ENCODE results near the gene CHN1. TPM values are rescaled to one million over a fixed set of nuclear protein-coding genes. Genes with fewer than 3 reads are reported as not detected.

The CHN1 gene
- total RNA-seq, 2 donors from 2014 or later = 2.9 to 3.3 TPM

DNA sequence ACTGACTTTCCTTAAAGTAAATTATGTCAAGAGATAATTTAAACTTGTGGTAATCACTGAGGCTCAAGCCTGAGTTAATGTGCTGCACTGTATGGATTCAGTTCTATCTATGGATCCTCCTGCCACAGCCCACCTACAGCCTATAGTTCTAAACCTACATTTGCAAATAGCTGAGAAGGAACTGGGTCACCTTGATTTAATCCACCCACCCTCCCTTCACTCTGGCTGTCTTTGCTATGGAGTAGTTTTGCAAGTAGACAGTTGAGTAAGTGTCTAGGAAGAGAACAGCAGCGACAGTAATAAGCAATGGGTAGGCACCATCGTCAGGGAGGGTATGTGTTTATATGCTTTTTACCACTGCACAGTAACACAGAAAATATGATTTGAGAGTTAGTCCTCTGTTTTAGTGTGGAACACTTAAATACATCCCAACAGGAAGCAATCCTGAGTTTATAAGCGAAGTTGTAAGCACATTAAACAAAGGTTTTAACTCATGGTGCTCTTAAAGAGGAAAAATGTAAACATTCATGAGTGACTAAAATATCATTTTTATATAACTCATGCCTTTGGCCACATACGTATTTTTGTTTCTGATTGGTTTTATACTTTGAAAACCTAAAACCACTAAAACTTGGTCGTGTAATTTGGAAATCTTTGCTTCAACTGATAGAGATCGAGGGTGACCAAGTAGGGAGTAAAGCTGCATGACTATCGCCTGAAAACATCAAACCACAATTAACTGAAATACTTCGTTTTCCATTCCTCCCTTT, 204.6 kb downstream of the CHN1 start:
- ATAC-seq = no peak
- no peaks in the 10 kb centered on the region for H3K9me3 Mint-ChIP-seq
- DNase-seq (ENCODE audit: low spot score in 2 of 2) = no peak
- no peak overlapping the region for H3K27ac Mint-ChIP-seq
- no peaks in the 10 kb centered on the region for H3K36me3 Mint-ChIP-seq

DNA sequence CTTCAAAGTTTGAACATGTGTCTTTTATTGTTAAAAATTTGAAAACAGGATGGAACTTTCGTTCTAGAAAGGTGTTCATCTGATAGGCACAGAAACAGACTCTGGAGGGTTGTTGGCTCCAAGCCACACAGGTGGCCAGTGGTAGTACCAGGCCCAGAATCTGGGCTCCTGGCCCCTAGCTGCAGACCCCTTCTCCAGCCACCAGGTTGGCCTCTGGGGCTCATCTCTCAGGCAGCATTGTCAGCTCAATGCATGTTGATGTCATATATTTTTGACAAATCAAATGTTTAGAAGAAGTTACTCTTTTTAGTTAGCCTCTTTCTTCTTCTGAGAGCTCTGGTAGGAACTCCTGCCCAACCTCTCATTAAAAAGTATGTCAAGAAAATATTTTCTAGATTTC, 206.4 kb downstream of the CHN1 start:
- ATAC-seq = no peak
- H3K9me3 Mint-ChIP-seq = no peaks in the 10 kb centered on the region
- no peak overlapping the region for H3K27ac Mint-ChIP-seq
- DNase-seq (ENCODE audit: low spot score in 2 of 2) = no peak
- no peaks in the 10 kb centered on the region for H3K36me3 Mint-ChIP-seq

DNA sequence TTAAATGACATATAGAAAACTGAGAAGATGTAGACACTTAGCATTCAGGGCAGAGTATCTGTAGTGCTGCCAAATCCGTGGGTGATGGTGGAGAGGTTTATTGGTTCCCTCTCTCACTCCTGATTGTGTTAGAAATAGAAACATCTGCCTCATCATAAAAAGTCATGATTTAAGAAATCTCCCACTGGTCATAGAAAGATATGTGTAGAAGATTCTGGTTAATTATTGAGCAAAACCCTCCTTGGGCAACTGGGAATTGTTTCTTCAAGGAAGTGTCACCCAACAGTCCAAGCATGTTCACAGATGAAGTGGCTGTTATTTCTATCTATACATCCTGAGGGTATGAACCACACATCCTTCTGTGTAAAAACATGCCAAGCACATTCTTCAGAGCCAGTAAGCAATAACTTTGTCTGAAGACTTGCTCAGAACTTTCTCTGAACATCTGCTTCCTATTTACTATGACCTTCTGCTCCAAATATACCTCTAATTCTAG, 207.4 kb downstream of the CHN1 start:
- no peak for DNase-seq (ENCODE audit: low spot score in 2 of 2)
- no peaks in the 10 kb centered on the region for H3K9me3 Mint-ChIP-seq
- H3K36me3 Mint-ChIP-seq = no peaks in the 10 kb centered on the region
- ATAC-seq = no peak
- no peak overlapping the region for H3K27ac Mint-ChIP-seq

DNA sequence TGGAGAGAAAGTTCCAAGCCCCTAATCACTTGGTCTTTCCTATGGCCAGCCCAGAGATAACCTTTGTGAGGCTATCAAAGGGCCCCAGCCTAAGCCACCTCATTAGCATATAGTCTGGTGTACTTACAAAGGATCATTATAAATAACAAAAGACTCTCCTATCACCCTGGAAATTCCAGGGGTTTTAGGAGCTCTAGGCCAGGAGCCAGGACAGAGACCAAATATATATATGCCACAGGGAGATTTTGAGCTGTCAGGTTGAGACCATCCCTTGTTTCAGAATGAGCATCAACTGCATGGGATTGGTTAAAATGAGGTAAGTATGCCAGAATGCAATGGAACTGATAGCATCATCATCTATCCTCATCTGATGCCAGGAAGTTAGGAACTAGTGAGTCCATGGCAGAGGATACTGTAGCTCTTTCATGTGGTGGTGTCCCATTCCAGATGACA, 208.8 kb downstream of the CHN1 start:
- DNase-seq (ENCODE audit: low spot score in 2 of 2) (no peak), ATAC-seq (peak; percentile 42 to 69)
- Mint-ChIP-seq H3K27ac (peak overlapping the region; percentile 84 to 93), H3K36me3 (no peaks in the 10 kb centered on the region), H3K9me3 (no peaks in the 10 kb centered on the region)

DNA sequence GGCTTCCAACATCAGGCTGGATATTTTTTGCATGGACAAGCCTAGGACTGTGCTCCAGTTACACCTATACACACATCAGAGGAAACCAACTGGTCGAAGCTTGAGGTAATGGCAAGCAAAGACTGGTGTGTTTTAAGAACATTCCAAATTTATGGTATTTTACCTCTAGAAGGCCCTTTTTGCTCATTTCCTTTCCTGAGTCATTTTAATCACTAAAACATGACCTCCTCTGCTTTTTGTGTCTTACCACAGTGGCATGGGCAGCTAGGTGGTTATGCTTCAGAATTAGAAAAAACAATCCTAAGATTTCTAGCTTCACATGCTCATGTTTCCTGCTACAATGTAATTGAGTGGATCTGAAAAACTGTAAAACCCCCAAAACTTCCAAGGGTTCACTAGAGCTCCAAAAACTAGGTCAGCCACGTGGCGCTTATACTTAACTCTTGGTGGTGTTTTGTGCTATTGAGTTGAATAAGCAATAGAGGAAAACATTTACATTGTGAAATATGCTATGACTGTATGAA, 210.3 kb downstream of the CHN1 start:
- DNase-seq (ENCODE audit: low spot score in 2 of 2) (peak in 1 of 2 donors; percentile 24), ATAC-seq (peak; percentile 58 to 85)
- H3K9me3 Mint-ChIP-seq = no peaks in the 10 kb centered on the region
- H3K36me3 Mint-ChIP-seq = no peaks in the 10 kb centered on the region
- peak overlapping the region; percentile 78 to 91 for H3K27ac Mint-ChIP-seq

DNA sequence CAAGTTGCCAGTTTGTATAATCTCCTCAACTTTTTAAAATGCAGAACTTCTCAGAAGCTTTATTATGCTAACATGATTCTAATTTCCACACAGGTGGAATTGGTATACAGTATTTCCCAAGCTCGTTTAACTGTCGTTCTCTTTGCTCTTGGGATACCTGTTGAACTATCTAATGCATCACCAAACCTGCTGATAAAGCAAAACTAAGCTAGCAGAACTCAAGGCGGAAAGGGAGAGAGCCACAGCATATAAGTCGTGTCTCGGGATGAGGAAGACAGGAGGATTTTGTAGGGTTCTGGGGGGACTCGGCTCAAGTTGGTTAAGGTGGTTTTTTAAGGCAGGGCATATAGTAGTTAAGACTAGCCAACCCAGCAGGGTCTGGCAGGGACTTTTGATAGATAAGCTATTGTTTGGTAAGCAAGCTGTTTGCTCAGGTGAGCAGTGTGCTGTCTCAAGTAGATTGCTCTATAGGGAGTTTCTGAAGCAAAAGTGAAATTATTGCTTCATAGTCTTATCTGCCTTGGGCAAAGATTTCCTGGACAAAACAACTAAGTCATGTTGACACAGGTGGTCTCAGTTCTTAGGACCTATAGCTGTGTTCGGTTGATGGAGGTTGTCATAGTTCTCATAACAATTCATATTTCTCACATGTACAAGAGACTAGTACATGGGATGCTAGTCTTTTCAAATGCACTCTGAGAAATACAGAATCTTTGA, 212.7 kb downstream of the CHN1 start:
- Mint-ChIP-seq H3K9me3 (no peaks in the 10 kb centered on the region), H3K27ac (no peak overlapping the region), H3K36me3 (no peaks in the 10 kb centered on the region)
- DNase-seq (ENCODE audit: low spot score in 2 of 2) (no peak), ATAC-seq (no peak)

DNA sequence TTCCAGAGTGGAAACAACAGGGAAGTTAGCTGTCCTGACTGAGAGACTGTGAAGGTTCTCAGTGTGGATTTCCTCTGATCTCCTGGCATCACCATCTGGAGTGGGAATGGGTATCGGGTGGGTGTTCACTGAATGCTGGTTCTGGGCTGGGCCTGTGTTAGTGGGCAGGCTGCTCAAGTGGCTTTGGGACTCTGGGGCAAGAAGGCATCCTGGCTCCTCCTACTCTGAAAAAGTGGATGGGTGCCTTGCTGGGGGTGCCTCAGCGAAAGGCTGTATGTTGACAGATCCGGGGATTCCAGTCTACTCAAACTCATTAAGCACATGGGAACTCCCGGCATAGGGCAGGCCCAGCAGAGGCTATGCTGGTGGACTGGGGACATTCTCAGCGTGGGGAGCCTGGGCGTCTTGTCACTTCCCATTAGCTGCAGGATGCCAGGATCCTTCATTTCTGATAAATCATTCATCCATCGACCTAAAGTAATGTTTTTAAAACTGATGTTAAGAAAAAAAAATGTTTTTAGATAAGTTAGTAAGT, 213.4 kb downstream of the CHN1 start:
- H3K27ac Mint-ChIP-seq = no peak overlapping the region
- no peaks in the 10 kb centered on the region for H3K9me3 Mint-ChIP-seq

DNA sequence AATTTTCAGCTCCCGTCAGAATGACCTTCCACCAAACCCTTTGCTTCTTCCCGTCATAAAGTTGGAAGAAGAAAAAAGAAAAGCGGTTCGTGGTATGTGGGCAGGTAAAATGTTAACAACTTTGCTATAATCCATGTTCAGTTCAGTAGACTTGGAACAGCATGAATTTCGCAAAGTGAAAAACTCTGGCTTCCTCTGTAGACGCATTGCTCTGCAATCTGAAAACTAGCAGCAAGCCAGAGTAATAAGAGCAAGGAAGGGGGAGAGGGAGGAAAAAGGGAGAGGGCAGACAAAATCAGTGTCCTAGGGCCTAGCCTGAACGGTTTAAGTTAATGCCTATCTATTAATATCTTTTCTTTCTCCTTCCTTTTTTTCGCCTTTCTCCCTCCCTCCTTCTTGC, 214.2 kb downstream of the CHN1 start:
- no peaks in the 10 kb centered on the region for H3K9me3 Mint-ChIP-seq
- ATAC-seq = no peak
- DNase-seq (ENCODE audit: low spot score in 2 of 2) = no peak
- no peak overlapping the region for H3K27ac Mint-ChIP-seq
- H3K36me3 Mint-ChIP-seq = no peaks in the 10 kb centered on the region

More for the DNA sequence above, 213.4 kb downstream of the CHN1 start:
- no peak for DNase-seq (ENCODE audit: low spot score in 2 of 2)
- no peak for ATAC-seq
- no peaks in the 10 kb centered on the region for H3K36me3 Mint-ChIP-seq

DNA sequence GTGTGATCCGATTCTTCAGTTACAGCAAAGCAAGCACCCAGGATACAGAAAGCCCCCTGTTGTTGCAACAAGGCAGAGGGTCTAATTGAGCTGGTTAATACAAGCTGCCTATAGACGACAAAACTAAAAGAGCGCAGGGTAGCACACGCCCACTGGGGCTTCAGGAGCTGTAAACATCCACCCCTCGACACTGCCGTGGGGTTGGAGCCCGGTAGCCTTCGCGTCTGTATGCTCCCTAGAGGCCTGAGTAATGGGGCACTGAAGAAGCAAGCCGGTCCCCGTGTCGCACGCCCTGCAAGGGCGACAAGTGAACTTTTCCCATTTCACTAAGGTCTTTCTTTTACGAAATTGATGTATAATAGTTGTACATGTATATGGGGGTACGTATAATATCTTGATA, 216.2 kb downstream of the CHN1 start:
- DNase-seq (ENCODE audit: low spot score in 2 of 2) (no peak), ATAC-seq (no peak)
- H3K9me3 Mint-ChIP-seq = no peaks in the 10 kb centered on the region
- no peaks in the 10 kb centered on the region for H3K36me3 Mint-ChIP-seq
- H3K27ac Mint-ChIP-seq = peak overlapping the region in 1 of 2 donors; percentile 68

DNA sequence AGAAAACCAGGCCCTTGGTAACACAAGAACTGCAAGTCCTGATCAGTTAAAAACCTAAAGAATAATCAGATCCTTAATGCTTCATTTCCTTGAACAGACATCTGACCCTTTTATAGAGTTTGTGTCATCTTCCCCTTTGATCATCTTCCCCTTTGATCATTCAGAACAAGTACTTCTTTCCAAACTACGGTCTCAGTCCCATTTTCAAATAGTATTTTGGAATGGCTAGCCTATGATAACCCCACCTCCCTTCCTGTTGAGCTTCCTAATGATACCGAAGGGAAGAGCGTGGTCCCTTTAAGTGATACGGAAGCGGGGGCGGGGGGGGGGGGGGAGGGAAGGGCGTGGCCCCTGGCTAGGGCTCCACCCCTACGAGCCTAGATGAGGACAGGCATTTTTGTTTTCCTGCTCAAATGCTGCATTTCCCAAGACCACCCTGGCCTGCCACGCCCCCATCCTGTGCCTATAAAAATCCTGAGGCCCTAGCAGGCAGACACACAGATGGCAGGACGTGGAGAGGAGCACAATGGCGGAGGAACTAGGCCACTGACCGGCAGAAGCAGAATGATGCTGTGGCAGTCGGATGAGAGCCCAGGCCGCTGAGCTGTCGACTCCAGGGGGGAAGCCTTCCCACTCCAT, 216.8 kb downstream of the CHN1 start:
- Mint-ChIP-seq H3K9me3 (no peaks in the 10 kb centered on the region), H3K27ac (peak overlapping the region; percentile 68 to 93), H3K36me3 (no peaks in the 10 kb centered on the region)
- ATAC-seq = peak; percentile 53 to 66
- DNase-seq (ENCODE audit: low spot score in 2 of 2) = no peak

DNA sequence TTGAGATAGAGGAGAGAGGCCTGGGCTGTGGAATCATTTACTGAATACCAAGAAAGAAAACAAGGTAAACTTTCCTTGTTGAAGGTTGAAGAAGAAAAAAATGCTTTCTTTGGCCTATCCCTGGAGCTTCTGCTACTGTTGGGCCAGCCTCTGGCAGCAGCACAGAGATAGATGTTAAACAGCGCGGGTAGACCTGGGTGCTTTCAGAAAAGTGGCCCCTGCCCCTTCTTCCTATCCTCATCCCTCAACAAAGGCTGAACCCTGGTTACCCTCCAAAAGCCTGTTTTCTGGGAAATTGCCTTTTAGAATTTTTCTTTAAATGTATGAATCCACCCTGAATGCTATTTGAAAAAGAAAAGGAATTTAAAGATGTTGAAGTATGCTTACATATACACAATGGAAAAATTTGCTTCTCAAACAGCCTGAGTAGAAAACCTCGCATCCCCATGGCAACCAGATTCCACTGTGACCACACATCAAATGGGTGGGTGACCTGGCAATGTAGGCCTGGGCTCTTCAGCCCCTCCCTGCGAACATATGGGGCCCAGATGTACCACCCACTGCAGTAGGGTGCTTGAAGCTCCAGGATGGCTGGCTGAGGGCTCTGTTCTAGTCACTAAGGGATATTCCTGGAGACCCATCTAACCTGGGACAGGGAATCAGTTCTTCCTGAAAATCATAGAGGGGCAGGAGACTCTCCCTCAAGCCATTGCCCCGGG, 217.5 kb downstream of the CHN1 start:
- H3K36me3 Mint-ChIP-seq = no peaks in the 10 kb centered on the region
- H3K9me3 Mint-ChIP-seq = no peaks in the 10 kb centered on the region
- DNase-seq (ENCODE audit: low spot score in 2 of 2) = no peak
- ATAC-seq = peak; percentile 65 to 71
- H3K27ac Mint-ChIP-seq = peak overlapping the region; percentile 68 to 93

DNA sequence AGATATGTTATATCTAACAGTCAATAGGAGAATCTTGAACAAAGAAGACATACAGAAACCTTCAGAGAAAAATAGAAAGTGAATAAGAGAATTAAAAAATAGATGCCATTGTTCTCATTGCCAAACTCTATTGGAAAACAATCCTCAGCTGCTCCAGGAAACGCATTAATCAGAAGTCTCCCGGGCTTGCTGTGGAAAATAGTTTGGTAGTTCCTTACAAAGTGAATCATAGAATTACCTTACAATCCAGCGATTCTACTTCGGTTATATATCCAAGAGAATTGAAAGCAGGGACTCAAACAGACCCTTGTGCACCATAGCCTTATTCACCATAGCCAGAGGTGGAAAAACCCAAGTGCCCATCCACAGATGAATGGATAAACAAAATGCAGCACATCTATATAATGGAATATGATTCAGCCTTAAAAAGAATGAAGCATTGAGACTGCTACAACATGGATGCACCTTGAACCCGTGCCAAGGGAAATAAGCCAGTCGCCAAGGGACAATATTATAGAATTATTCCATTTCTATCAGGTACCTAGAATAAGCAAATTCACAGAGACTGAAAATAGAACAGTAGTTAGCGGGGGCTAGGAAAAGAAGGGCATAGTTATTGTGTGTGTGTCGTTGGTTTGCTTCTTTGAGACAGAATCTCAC, 219.0 kb downstream of the CHN1 start:
- H3K9me3 Mint-ChIP-seq = no peaks in the 10 kb centered on the region
- ATAC-seq (no peak), DNase-seq (ENCODE audit: low spot score in 2 of 2) (no peak)
- no peak overlapping the region for H3K27ac Mint-ChIP-seq
- no peaks in the 10 kb centered on the region for H3K36me3 Mint-ChIP-seq

DNA sequence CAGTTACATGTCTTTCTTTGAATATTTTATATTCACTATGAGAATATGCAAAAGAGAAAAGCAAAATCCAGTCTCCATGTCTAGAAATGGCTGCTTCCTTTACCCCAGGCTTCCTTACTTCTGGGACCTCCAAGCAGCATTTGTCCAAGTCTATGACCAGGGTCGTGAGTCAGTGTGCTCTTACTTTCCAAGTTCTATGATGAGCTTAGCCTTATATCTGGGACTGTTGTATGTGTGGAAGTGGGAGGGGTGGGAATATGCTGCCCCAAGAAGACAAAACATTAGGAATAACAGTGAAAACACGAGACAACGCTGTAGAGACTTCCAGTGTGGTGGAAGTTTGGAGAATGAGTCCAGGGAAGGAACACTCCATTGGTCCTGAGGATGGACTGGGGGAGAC, 219.7 kb downstream of the CHN1 start:
- no peaks in the 10 kb centered on the region for H3K36me3 Mint-ChIP-seq
- no peak overlapping the region for H3K27ac Mint-ChIP-seq
- no peak for ATAC-seq
- no peaks in the 10 kb centered on the region for H3K9me3 Mint-ChIP-seq
- no peak for DNase-seq (ENCODE audit: low spot score in 2 of 2)

DNA sequence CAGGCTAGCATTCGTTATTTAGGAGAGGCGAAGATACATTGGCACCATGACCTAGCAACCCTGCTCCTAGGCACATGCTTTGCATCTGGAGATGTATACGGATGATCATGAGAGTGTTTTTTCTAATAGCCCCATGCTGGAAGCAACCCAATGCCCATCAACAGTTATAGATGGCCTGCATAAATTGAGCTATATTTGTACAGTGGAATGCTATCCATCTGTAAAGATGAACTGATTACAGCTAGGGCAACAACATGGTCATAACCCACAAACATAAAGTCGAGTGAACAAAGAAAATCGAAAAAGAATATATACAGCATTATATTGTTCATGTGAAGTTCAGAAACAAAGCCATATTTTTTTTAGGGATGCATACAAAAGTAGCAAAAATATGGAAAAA, 220.3 kb downstream of the CHN1 start:
- no peak for ATAC-seq
- DNase-seq (ENCODE audit: low spot score in 2 of 2) = no peak
- Mint-ChIP-seq H3K27ac (no peak overlapping the region), H3K36me3 (no peaks in the 10 kb centered on the region), H3K9me3 (no peaks in the 10 kb centered on the region)

DNA sequence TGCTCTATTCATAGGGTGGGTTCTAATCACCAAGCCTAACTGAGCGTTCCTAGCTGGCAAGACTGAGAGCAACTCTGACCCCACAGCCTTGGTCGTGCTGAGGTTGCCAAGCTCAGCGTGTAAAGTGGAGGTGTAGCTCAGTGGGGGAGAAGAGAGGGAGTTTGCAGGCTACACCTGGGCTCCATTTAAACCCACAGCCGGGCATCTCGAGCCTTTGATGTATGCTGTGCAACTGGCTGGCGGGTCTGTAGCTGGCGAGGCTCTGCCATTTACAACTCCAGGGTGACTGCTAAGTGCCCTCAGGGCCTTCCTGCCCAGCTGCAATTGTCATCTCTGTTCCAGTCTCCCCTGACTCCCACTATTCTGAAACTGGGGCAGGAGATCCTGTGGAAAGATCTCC, 220.9 kb downstream of the CHN1 start:
- Mint-ChIP-seq H3K36me3 (no peaks in the 10 kb centered on the region), H3K9me3 (no peaks in the 10 kb centered on the region), H3K27ac (no peak overlapping the region)
- no peak for DNase-seq (ENCODE audit: low spot score in 2 of 2)
- ATAC-seq = no peak

DNA sequence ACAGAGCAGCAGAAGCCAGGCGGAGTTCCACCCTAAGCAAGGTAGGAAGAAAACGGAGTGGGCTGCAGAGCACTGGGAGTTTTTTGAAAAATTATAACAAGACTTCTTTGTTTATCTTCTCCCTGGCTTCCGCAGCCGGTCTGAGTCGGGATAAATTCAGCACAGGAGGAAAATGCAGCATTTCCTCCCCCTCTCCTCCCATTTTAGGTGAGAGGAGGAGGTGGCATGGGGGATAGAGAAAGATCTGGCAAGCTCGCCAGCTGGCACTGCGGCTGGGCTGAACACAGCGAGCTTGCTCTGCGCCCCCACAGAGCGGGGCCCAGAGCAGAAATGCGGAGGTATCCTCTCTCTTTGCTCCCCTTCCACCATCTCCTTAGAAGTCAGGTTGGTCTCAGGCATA, 223.2 kb downstream of the CHN1 start:
- Mint-ChIP-seq H3K27ac (no peak overlapping the region), H3K9me3 (no peaks in the 10 kb centered on the region), H3K36me3 (no peaks in the 10 kb centered on the region)
- ATAC-seq = no peak
- no peak for DNase-seq (ENCODE audit: low spot score in 2 of 2)
